COLO668 (cell line): ENCODE results near the gene TRIO.

Source experiments
- DNase-seq: peaks from one replicate; lab custom pipeline; 2025; ENCODE audit not compliant: unreplicated experiment; lab: John Stamatoyannopoulos, UW

TRIO gene

GRCh38 chr5:14405706-14406553 lies 262.8 kb downstream of the TRIO start:
- no peak for DNase-seq

DNA sequence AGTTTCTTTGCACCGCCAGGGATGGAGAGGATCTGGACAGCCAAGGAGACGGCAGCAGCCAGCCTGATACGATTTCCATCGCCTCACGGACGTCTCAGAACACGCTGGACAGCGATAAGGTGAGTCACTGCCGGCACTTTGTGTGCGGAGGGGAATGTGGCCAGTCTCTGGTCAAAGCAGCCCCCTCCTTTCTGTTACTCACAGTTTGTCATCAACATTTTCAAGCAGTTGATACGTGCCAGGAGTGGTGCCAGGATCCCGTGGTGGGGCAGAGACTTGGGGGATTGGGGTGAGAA lies 263.4 kb downstream of the TRIO start:
- DNase-seq: no peak

GRCh38 chr5:14407051-14407450 lies 263.9 kb downstream of the TRIO start:
- no peak for DNase-seq

GRCh38 chr5:14407746-14408175 lies 264.6 kb downstream of the TRIO start:
- DNase-seq: no peak

- no peak for DNase-seq
Observed at GRCh38 chr5:14408969-14409586, 265.9 kb downstream of the TRIO start.

- DNase-seq: no peak
Observed at GRCh38 chr5:14410068-14410393, 266.9 kb downstream of the TRIO start.

GRCh38 chr5:14410394-14411201 lies 267.5 kb downstream of the TRIO start:
- DNase-seq: no peak

- DNase-seq: no peak
Observed at GRCh38 chr5:14411216-14411615, 268.1 kb downstream of the TRIO start.

- no peak for DNase-seq
Observed at GRCh38 chr5:14413331-14413750, 270.2 kb downstream of the TRIO start.

DNA sequence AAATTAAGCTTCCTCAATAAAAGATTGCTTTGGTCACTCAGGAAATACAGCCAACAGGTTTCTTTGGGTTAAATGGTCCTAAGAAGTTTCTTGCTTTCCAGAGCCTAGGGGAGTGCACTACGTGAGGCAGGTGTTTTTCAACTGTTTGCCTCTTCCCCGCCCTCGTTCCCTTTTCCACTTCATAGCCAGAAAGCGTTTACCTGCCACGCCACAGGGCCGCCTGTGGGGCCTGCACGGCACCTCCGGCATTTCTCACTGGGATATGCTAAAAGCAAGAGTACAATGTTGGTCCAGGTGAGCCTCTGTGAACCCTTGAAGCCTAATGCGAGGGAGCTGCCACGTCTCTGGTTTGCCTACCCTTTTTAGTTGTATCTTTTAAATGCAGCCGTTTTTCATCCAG lies 270.9 kb downstream of the TRIO start:
- peak; percentile 22 for DNase-seq

- DNase-seq: no peak
Observed at GRCh38 chr5:14414656-14415023, 271.5 kb downstream of the TRIO start.

- DNase-seq: no peak
Observed at GRCh38 chr5:14415024-14415697, 272.0 kb downstream of the TRIO start.

GRCh38 chr5:14415698-14416074 lies 272.5 kb downstream of the TRIO start:
- DNase-seq: no peak

DNA sequence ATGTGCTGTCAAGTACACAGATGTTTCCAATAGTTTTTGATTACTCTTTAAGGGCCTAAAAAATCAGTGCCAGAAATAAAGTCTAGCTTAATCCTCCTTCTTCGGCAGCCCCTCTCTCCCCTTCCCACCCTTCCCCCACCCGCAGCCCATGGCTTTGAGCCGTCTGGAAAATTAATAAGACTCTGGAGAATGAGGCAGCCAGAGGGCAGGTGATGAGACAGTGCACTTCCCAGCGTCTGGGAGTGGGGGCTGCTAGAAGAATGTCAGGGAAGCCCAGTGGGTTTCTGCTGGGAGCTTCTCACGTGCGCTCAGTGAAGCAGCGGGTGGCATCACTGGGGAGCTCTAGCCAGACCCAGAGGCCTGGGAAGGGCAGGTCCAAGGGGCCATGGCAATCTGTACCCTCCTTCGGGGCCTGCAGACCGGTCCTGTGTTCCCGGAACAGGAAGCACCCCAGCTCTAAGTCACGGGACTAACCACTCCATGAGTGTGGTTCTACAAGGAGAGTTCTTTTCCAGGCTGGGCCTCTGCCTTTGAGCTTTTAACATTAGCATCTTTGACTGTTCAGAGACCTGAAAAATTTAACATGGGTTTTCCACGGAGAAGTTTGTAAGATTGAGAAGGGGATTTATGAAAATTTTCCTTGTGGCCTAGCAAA lies 273.6 kb downstream of the TRIO start:
- no peak for DNase-seq

DNA sequence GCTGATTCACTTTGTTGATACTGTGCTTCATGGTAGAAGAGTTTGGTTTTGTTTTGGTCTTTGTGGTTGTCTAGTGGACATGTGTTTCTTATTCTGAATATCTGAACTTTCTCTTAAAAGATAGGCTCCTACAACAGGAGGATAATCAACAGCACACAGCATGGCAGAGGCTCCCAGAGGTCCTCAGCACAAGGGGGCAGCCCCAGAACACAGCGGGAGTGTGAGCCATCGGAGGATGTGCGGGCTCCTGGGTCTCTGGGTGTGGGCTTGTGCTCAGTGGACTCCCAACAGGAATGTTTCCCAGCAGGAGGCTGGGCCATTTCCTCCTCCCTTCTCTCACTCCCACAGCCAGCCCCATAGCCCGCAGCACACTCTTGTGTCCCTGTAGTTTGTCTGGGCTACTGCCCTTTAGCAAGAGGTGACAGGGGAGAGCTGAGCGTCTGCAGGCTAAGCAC lies 274.2 kb downstream of the TRIO start:
- no peak for DNase-seq

- DNase-seq: no peak
Observed at GRCh38 chr5:14417792-14418765, 274.9 kb downstream of the TRIO start.

GRCh38 chr5:14419686-14420085 lies 276.5 kb downstream of the TRIO start:
- no peak for DNase-seq

GRCh38 chr5:14420101-14420811 lies 277.1 kb downstream of the TRIO start:
- DNase-seq: no peak

DNA sequence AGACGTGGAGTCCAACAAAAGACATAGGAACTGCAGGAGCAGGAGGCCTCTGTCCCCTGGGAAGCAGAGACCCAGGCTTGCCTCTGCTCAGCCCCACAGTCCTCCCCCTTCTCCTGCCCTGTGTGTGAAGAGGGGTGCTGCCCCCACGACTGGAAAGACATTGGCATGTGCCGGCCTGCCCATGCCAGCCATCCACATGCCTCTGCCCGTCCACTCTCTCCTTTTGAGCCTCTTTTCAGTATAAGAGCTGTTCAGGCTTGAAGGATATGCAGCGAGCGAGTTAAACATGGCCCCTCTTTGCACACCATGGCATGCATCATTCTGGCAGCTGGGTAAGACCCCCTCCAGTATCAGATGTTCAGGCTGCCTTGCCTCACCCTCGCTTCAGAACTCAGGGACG lies 278.7 kb downstream of the TRIO start:
- no peak for DNase-seq
